ENCODE data around the gene CYSRT1.

The CYSRT1 gene

GRCh38 chr9:137227054-137227852, 2.3 kb downstream of the CYSRT1 start, which contains the start of gene RNF224:
RNF224 (plus strand) TSS chr9:137227502; CDS start chr9:137228336, 834 bp downstream.
- DNase-seq, result peak; percentile 83

GRCh38 chr9:137227853-137228505, 3.0 kb downstream of the CYSRT1 start:
- no peak for DNase-seq

- no peak for DNase-seq
Observed at GRCh38 chr9:137228506-137228967, 3.6 kb downstream of the CYSRT1 start.

- no peak for DNase-seq
Observed at GRCh38 chr9:137228968-137229896, 4.3 kb downstream of the CYSRT1 start.

GRCh38 chr9:137229903-137230704, 5.1 kb downstream of the CYSRT1 start:
- DNase-seq, result no peak

- no peak for DNase-seq
Observed at GRCh38 chr9:137230705-137231371, 5.9 kb downstream of the CYSRT1 start, which contains the start of gene SLC34A3. SLC34A3 (plus strand) TSS chr9:137230901; CDS start chr9:137231703, 802 bp downstream.

GRCh38 chr9:137231372-137232039, 6.5 kb downstream of the CYSRT1 start:
- no peak for DNase-seq

- no peak for DNase-seq
Observed at GRCh38 chr9:137232101-137232500, 7.1 kb downstream of the CYSRT1 start.

GRCh38 chr9:137232510-137232909, 7.5 kb downstream of the CYSRT1 start:
- DNase-seq, result no peak

- no peak for DNase-seq
Observed at GRCh38 chr9:137233143-137233980, 8.4 kb downstream of the CYSRT1 start.

GRCh38 chr9:137234055-137234697, 9.2 kb downstream of the CYSRT1 start:
- DNase-seq, result no peak

GRCh38 chr9:137234758-137235423, 9.9 kb downstream of the CYSRT1 start:
- no peak for DNase-seq

GRCh38 chr9:137235424-137236237, 10.7 kb downstream of the CYSRT1 start:
- DNase-seq, result no peak

GRCh38 chr9:137236238-137236935, 11.4 kb downstream of the CYSRT1 start:
- DNase-seq, result peak; percentile 94

- DNase-seq, result no peak
Observed at GRCh38 chr9:137236936-137237421, 12.0 kb downstream of the CYSRT1 start.

- no peak for DNase-seq
Observed at GRCh38 chr9:137237759-137238726, 13.1 kb downstream of the CYSRT1 start.

Data from activated naive CD4-positive, alpha-beta T cell treated with anti-CD3 and anti-CD28 coated beads, Interleukin-2, amount 50 U/mL, for 16 hours (primary cell).